NCI-H2171 (cell line): ENCODE data around the gene KCNK5.

Source experiments
- DNase-seq: peaks from one replicate; lab custom pipeline; 2025; lab: John Stamatoyannopoulos, UW

KCNK5 gene

DNA sequence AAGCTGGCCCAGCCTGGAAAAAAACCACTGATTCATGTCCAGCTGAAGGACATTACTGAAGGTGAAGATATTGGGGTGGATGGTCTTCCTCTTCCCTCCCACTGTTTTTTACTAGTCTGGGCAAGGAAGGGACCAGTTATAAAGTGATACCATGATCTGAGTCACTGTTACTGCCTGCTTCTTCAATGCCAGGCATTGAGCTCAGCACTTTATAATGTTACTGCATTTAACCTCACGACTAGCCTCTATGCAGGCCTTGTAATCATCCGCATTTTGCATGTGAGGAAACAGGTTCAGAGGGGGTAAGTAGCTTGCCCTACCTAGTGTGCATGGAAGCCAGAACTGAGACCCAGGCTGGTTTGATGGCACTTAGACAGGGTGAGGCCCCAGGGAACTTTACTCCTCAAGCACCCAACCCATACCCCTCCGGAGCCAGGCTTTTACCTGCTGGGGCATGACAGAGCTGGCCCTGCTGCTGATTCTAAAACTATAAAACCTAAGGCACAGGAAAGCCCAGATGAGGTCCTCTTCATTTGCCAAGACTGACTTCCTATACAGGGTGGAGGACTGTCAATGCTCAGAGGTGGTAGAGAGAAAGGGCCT lies 11.0 kb upstream of the KCNK5 start:
- no peak for DNase-seq

DNA sequence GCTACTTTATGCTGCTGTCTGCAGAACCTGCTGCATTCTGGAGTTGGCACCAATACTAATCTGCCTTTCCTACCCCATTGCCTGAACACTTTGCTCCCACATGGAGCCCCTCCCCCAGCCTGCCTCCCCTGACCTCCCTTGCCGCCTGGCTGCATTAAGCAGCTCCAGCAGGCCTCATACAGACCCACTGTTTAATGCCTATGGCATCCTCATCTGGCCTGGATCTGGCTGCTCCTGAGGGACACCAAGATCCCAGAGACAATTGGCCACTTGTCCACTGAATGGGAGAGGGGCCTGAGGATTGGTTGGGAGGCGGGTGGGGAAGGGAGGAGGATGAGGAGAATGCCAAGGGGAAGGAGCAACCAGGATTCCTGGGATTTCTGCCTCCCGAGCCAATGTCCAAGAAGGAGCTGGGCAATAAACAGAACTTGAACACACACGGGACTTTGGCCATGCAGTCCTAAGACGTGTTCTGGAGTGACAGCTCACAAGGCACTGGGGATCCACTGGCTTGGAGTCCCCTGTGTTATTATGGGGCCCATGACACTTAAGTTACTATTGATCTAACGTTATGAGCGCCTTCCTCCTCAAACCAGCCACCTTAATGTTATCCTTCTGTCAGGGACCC lies 10.4 kb upstream of the KCNK5 start:
- no peak for DNase-seq

DNA sequence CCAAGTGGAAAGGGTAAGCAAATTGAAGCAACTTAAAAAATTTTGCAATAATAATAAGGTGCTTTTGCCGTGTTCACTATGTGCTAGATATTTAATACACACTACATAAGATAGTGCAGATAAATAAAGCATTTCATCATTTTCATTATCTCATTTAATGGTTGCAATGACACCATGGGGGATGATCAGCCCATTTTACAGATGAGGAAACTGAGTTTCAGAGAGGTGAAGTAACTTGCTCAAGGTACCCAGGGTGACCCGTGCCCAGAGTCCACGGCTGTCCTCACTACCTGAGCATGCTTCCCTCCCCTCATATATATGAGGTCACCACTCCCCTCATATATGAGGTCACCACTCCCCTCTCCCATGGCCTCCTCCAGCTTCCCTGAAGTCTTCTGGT lies 7.5 kb upstream of the KCNK5 start:
- DNase-seq = no peak

DNA sequence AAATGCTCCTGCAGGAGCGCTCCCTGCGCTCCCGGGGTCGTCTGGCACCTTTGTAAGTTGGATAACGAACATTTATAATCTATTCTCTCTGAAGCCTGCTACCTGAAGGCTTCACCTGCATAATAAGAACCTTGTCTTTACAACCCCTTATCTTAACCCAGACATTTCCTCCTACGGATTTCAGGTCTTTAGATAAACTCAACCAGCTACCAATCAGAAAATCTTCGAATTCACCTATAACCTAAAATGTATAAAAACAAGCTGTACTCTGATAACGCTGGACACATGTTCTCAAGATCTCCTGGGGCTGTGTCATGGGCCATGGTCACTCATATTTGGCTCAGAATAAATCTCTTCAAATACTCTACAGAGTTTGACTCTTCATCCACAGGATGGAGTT lies 4.1 kb upstream of the KCNK5 start:
- no peak for DNase-seq

DNA sequence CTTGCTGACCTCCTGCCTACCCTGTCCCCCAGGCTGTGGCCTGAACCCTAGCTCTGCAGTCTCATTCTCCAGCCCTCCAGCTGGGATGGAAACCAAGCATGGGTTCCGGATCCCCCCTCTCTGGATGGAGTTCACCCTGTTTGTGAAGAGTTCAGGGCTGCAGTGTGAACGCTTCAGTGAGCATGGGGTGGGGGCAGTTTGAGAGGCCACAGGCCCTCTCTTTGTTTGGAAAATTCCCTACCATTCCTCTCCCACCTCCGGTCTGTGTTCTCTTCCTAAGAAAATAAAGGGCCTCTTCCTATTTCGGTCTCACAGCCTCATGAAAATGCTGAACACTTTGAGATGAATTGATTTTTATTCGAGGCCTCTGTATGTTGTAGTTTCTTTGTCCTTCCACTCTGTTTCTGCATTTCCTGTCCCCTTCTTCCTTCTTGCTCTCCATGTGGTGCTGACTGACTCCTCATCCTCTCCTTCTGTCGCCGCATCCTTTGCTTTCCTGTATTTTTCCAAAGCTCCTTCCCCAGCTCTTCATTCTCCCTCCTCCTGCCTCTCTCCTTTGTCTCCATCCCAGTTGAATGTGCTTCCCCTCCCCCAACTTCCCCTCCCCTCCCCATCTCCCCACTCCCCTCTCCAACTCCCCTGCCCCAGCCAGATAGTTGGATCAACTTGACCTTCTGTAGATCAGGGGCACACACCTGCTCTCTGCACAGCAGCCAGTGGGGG lies 2.4 kb upstream of the KCNK5 start:
- no peak for DNase-seq

DNA sequence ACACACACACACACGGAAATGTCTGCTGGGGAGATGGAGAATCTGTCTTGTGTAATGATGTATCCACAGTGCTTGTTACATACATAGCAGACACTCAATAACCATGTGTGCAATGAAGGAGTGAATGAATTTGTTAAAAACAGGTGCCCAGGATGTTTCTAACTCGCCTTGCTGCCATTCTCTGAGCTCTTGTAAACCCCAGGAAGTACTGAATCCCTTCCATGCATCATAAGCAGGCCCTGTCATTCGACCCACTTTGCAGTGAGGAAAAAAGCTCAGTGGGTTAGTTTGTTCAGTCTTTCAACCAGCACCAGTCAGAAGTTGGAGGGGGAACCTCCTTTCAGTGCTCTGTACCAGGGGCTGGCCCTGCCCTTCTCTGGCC lies 1.4 kb upstream of the KCNK5 start:
- no peak for DNase-seq

DNA sequence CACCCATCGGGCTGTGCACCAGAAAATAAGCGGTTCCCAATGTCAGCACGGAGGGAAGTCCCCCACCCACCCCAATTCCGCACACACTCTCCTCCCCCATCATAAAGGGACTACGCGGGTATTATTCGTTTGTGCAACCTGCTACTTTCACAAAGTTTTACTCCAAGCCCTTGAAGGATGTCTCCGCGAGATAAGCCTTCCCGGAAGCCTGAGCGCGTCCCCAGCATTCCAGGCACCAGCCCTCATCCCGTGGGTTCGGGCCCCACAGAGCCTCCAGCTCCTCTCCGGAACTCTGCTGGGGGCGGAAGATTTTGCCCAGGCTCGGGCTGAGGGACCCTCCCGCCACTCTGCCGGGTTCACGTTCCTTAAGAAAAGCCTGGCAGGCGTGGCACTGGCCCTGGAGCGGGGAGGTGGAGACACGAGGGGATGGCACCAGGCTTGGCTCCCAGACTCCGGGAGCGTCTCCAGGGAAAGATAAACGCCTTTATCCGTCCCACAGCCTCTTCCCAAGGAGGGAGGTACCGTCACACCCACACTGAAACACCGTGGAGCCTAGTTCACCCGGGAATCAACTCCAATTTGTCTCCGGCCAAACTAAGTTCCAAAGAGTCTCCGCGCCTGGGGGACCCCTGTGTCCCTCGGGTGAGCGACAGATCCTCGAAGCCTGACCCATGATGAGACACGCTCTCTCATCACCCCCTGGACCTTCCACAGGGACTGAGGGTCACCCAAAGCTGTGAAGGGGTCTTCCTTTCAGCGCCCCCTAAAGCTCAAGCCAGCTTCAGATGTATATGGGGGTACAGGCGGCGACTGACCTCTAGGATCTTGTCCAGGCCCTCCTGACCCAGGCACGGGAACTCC lies 934 bp downstream of the KCNK5 start:
- no peak for DNase-seq

DNA sequence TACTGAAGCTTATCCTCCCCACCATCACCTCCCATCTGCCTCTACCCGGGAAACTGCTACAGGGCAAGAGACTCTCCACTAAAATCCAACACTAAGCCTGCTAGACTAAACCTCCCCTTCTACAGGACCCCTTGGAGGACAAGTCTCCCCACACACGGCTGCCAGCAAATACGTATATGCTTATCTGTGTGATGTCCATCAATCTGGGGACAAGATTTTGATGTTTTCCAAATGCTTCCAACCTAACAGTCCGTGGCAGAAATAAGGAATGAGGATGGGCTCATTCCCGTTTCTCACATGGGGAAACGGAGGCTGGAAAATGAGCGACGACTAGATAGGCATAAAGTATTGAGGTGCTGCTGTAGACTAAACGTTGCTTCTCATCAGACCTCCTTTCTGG lies 1.8 kb downstream of the KCNK5 start:
- DNase-seq = no peak

DNA sequence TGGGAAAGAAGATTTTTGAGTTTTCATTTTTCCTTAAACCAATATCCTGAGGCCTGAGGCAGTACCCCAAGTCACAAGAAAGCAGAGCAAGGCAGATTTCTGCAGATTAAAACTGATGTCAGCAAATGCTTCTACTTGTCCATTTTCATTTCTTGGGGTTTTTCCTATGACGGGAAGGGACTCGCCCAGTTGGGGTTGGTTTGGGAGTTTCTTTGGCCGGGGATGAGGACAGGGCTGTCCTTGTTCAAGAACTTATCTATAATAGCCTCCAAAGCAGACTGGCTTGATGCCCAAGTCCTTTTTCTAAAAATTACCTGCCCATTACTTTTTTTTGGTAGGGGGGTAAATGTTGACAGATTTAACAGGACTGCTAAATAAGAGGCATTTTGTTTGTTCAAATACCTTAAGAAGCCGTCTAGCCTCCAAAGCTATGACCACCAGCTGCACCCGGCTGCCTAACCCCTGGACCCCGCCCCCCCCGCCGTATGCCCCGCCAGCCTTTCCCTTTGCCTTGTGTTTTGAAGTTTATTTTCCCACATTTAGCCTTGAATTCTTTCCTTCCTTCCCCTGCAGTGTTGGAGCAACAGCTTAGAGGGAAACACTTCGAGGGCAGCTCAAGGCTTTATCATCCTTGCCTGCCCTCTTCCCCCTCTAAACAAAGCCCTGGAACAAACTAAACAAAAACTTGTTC lies 2.5 kb downstream of the KCNK5 start:
- DNase-seq = no peak

DNA sequence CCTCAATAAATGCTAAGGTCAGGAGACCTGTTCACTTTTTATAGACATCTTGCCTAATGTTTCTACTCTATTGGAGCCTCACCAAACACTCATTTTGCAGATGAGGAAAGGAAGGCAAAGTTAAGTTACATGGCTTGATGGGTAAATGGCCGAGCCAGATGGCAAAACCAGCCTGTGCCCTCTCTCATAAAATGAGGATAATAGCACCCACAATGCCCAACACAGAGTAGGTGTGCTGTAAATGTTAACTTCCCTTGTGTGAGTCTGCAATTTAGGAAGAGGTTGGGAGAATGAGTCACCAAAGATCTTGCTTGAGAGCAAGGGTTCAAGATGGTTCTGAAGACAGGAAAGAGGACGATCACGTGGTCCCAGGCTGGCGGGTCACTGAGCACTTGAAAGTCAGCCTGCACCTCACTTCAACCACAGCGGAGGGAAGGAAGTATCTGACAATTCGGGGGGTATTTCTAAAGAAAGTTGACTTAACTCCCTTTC lies 3.3 kb downstream of the KCNK5 start:
- DNase-seq = no peak

DNA sequence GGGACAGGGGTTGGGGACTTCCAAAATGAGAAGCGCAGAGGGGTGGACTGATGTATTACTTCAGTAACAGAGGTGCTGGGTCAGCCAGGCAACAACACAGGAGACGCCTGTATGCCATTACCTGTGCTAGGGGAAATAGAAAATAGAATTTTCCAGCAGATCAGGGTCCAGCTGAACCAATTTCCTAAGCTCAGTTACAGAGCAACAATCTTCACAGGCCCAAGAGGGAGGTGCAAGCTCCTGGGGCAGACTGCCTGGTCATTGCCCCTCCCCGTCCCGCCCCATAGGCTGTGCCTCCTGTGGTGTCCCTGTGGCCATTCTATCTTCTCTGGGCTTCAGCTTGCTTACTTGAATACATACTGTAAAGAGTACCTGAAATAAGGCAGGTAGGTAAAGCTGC lies 3.7 kb downstream of the KCNK5 start:
- no peak for DNase-seq

DNA sequence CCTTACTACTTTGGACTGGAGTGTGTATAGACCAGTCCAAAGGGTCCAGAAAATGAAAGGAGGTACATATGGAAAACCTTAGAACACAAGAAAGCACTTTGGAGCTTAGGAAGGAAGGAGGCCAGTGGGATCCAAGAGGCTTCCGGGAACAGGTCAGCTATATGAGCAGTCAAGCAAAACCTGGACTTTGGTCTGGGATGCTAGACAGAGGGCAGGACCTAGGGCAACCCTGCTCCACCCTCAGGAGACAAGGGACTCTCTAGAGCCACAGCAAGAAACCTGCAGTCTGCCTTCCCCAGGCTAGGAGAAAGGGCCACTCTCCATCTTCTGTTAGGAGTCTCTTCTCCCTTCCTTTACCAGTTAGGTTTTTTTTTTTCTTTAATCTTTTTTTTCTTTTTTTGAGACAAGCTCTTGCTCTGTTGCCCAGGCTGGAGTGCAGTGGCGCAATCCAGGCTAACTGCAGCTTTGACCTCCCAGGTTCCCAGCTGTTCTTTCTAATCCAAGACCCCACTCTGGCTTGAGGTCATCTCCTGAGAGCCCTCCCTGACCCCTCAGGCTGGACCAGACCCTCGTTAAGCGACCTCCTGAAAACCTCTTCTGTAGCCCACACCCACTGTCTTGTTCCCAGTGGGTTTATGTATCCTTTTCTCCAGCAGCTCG lies 4.6 kb downstream of the KCNK5 start:
- DNase-seq = no peak

DNA sequence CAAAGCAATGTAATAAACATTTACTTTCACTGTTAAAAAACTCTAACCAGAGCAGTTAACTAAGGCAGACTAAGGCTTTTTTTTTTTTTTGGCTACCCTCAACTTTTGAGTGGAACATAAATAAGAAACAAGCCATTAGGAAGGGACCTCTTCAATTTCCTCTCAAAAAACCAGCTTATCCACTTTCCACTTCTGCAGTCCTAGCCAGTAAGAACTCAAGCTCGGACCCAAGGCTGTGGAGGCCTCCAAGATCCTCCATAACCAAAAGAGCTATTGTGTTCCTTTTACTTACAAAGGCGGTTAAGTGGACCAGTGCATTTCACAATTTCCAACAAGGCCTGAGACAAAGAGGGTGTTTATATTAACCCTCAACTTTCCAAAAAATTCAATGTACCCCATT lies 5.3 kb downstream of the KCNK5 start:
- DNase-seq = no peak

DNA sequence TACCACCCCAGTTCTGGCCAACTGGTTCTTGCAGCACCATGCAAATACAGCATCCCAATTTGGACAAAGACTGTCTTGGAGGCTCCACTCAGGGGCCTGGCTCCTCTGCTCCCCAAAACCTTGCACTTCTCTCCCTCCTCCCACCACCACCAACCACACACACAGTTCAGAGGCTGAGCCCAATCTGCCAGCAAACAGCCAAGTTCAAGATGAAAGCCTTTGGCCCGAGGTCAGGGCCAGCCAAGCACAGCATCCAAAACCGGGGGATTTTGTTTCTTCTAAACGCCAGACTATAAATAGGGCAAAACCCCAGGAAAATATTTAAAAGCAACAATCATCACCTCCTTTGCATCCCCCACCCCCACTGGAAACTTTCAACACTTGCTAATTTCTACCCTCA lies 5.7 kb downstream of the KCNK5 start:
- no peak for DNase-seq

DNA sequence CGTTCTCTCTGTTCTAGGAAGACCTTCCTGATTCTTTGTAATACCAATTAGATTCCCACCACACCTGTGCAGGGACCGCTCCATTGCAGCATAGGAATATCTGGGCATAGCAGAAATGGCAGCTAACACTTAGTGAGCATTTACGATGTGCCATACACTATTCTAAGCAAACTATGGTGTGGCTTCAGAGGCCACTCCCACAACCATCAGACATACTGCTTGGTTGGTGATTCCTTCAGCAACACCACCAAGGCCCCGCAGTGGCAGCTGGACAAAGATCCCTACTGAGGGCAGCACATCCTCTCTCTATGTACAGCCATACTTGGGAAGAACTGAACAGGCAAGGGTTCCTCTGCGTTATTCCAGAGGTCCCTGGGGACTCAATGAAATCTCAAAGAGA lies 6.2 kb downstream of the KCNK5 start:
- DNase-seq = no peak

DNA sequence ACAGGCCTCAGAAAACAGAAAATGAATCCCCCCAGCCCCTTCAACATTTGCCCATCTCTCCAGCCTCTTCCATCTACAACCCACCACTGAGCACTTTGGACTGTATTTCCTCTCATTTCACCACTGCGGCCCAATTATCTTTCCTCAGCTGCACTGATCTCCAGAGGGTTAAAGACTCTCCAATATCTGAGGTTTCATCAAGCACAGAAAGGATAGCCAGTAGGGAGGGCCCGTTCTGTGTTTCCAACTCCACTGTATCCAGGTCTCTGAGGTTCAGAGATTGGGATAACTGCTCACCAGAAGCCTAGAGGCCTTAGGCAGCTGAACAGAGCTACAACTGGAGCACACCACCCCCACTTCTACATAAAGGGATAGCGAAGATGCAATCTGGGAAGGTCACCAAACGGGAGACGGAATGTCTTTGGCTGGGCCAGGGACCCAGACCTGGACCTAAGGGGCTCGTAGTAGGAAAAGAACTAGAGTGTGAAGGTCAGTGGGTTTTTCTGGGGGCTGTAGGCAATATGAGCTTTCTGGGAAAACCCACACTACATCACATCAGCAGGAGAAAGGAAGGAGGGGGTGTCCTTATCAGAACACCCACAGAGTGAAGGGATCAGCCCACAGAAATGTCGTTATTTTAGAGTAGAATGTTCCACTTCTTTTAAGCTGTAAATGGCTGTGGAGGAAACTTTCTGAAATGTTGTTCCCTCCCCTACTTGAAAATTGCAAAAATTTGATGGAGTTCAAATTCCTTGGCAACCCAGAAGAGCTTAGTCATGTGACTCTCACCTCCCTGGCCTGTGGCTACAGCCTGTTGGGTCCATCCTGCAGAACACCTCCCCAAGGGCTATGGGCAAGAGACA lies 7.3 kb downstream of the KCNK5 start:
- DNase-seq = no peak

DNA sequence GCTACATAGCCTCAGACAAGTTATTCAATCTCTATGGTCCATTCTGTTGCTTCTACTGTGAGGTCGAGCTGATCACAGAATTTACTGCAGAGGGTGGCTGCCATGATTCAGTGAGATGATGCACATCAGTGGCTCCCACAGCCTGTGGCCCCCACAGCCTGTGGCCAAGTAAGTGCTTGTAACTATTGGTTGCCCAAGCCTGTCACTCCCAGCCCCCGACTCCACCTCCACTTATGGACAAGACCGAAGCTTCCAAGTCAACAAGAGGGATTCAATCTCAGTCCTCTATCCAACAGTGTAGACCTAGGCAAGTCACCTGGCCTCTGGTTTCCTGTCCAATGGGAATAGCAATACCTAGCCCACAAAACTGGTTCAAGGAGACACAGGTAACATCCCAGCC lies 8.2 kb downstream of the KCNK5 start:
- no peak for DNase-seq

DNA sequence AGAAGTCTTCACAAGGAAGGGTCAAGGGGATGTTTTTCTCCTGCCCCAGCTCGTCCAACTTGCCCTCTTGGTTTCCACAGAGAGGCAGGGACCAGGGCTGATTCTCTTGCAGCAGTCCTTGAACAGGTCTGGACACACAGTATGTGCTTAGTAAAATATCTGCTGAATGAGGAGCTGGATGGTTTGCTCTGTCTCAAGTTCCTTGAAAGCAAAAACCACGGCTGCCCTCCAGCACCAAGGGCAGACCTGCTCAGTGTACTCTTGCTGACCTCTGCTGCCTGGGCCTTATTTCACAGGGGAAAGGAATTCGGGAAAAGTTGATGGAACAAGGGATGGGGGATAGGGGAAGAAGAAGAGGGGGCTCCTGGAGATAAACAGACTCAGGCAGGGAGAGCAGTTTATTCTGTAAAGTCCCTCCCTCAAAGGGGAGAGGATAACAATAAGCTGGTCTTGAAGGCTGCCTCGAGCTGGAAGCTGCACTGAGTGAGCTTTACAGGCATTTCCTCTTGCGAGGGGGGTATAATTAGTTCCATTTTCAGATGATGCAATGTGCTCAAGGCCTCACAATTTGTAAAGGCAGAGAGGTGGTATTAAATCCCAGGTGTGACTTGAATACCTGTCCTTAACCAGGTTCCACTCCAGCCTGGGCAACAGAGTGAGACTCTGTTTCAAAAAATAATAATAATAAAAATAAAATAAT lies 10.3 kb downstream of the KCNK5 start:
- no peak for DNase-seq

DNA sequence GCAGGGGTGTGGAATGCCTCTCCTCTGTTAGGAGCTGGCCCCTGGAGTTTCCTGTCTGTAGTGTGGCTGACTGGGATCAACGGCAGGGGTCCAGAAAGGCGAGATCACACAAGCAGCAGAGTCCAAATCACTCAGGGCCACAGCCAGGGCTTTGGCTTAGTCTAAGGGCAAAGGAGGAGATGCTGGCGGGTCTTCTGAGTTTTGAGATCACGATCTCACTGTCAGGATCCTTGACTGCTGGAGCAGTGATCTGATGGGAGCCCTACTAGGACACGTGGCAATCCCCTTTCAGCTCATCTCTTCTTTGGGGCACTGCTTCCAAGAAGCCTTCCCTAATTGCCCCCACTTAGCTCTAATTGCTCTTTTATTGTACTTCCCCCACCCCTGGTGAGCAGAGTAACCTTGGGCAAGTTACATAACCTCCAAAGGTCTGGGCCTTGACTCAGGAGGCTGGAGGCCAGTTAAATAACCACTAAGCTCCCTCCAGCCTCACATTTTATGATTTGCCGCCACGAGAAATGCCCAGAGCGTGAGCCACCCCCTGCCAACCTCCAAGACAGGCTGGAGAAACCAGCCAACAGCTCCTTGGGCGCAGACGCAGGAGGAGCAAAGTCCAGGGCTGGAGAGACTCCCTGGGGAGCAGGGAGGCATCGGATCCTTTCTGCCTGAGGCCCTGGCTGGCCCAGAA lies 12.0 kb downstream of the KCNK5 start:
- DNase-seq = no peak
